Measurements from ENCODE around the gene DMXL1. TPM values are rescaled to one million over a fixed set of nuclear protein-coding genes. Genes with fewer than 3 reads are reported as not detected.
"Not testable (repeated sequence)": the region's sequence is repeated elsewhere in the genome, so short reads cannot be mapped to it uniquely, and the experiment has no call there.

DMXL1 gene
- total RNA-seq, 1 experiment from 2014 or later: 43.3 TPM

DNA sequence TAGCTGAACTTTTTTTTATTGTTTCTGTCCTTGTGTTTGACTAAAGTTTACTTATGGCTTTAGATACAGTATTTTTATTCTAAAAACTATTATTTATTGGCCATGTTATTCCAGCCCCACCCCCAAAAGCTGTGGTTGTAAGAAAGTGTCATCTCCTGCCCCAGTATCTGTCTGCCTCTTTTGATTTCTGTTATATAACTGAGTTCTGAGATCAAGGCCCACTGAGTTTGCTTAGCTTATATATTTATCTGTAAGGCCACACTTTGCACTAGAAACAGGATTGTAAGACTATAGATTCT is 168.2 kb downstream of the DMXL1 start:
- no peaks in the 10 kb centered on the region for H3K27me3 Mint-ChIP-seq (ENCODE audit: unreplicated experiment)
- DNase-seq: no peak
- intact Hi-C loops (cut with micrococcal nuclease; ENCODE audit: unreplicated experiment): no loop called here
- no TSS peak for BruUV-seq (replicated peaks)
- H3K27ac Mint-ChIP-seq (ENCODE audit: unreplicated experiment): no peak overlapping the region
- CTCF ChIA-PET: interaction anchor here (1.0 kb wide), 1 partner anchor 13 kb away, joined by 3 read pairs; no protein-coding TSS in a partner anchor
- H3K9me3 Mint-ChIP-seq (ENCODE audit: low read depth, unreplicated experiment): no peaks in the 10 kb centered on the region
- no peaks in the 10 kb centered on the region for H3K36me3 Mint-ChIP-seq (ENCODE audit: insufficient read depth, unreplicated experiment)
- no peak overlapping the region for H3K4me3 Mint-ChIP-seq (ENCODE audit: low read depth, unreplicated experiment)
- no peak for TF ChIP-seq CTCF (IDR thresholded peaks at IDR 0.05; ENCODE audit: unreplicated experiment)
- H3K4me1 Mint-ChIP-seq (ENCODE audit: low read depth, unreplicated experiment): no peaks in the 10 kb centered on the region

GRCh38 chr5:119239826-119240225 is 168.9 kb downstream of the DMXL1 start:
- H3K27ac Mint-ChIP-seq (ENCODE audit: unreplicated experiment); H3K9me3 Mint-ChIP-seq (ENCODE audit: low read depth, unreplicated experiment); BruUV-seq (replicated peaks); H3K4me1 Mint-ChIP-seq (ENCODE audit: low read depth, unreplicated experiment); intact Hi-C loops (cut with micrococcal nuclease; ENCODE audit: unreplicated experiment); DNase-seq; H3K4me3 Mint-ChIP-seq (ENCODE audit: low read depth, unreplicated experiment); H3K36me3 Mint-ChIP-seq (ENCODE audit: insufficient read depth, unreplicated experiment); H3K27me3 Mint-ChIP-seq (ENCODE audit: unreplicated experiment): not testable (repeated sequence)
- CTCF ChIA-PET: interaction anchor here (1.0 kb wide), 1 partner anchor 14 kb away, joined by 3 read pairs; no protein-coding TSS in a partner anchor

DNA sequence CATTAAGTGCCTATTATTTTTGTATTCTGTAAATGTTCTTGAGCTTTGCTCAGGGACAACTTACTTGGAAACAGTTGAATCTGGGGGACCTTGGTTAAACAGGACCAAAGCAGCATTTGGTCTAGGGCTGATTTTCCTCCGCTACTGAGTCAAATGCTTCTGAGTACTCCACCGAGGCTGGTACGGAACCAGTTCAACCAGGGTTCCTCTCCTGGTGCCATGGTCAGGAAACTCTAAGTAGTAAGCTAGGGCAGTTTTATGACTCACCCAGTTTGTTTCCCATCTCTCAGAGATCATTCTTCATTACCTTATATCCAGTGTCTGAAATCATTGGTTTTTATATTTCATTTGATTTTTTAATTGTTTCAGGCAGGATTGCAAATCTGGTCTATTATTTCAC is 173.0 kb downstream of the DMXL1 start:
- TF ChIP-seq CTCF (IDR thresholded peaks at IDR 0.05; ENCODE audit: unreplicated experiment): no peak
- Mint-ChIP-seq H3K4me1 (ENCODE audit: low read depth, unreplicated experiment) (no peaks in the 10 kb centered on the region), H3K9me3 (ENCODE audit: low read depth, unreplicated experiment) (no peaks in the 10 kb centered on the region), H3K27ac (ENCODE audit: unreplicated experiment) (no peak overlapping the region), H3K4me3 (ENCODE audit: low read depth, unreplicated experiment) (no peak overlapping the region), H3K36me3 (ENCODE audit: insufficient read depth, unreplicated experiment) (no peaks in the 10 kb centered on the region), H3K27me3 (ENCODE audit: unreplicated experiment) (no peaks in the 10 kb centered on the region)
- DNase-seq: no peak
- intact Hi-C loops (cut with micrococcal nuclease; ENCODE audit: unreplicated experiment): no loop called here
- CTCF ChIA-PET: interaction anchor here (1.2 kb wide), 1 partner anchor 10 kb away, joined by 4 read pairs; no protein-coding TSS in a partner anchor
- no TSS peak for BruUV-seq (replicated peaks)

- H3K36me3 Mint-ChIP-seq (ENCODE audit: insufficient read depth, unreplicated experiment): peaks cover 14% of the 10 kb centered on the region
- H3K4me1 Mint-ChIP-seq (ENCODE audit: low read depth, unreplicated experiment): no peaks in the 10 kb centered on the region
- intact Hi-C loops (cut with micrococcal nuclease; ENCODE audit: unreplicated experiment): no loop called here
- no peaks in the 10 kb centered on the region for H3K27me3 Mint-ChIP-seq (ENCODE audit: unreplicated experiment)
- CTCF ChIA-PET: no interaction called here
- no peak for TF ChIP-seq CTCF (IDR thresholded peaks at IDR 0.05; ENCODE audit: unreplicated experiment)
- H3K27ac Mint-ChIP-seq (ENCODE audit: unreplicated experiment): no peak overlapping the region
- H3K9me3 Mint-ChIP-seq (ENCODE audit: low read depth, unreplicated experiment): peaks cover 11% of the 10 kb centered on the region
- no peak overlapping the region for H3K4me3 Mint-ChIP-seq (ENCODE audit: low read depth, unreplicated experiment)
- no TSS peak for BruUV-seq (replicated peaks)
- DNase-seq: no peak
Observed at GRCh38 chr5:119250946-119251901, 180.3 kb downstream of the DMXL1 start.
